Suprapubic skin (tissue), 4 donors: ENCODE measurements around the gene AASDHPPT. TPM values are rescaled to one million over a fixed set of nuclear protein-coding genes. Genes with fewer than 3 reads are reported as not detected.

Experiments used
- DNase-seq, 2 donors: peaks; one replicate each; pipeline ENCODE4 v3.0.0-alpha.2; 2019; ENCODE audit warnings: low spot score in 2 of 2
- H3K27ac ChIP-seq: fragments of 200-600 bp; sonication (generic); one replicate; pipeline ENCODE4 v1.5.1; 2019
- H3K27me3 ChIP-seq: fragments of 200-600 bp; sonication (generic); one replicate; pipeline ENCODE4 v1.5.1; 2019
- H3K36me3 ChIP-seq: fragments of 200-600 bp; sonication (generic); one replicate; pipeline ENCODE4 v1.5.1; 2019
- H3K4me1 ChIP-seq: fragments of 200-600 bp; sonication (generic); one replicate; pipeline ENCODE4 v1.5.1; 2019
- H3K4me3 ChIP-seq: fragments of 200-600 bp; sonication (generic); one replicate; pipeline ENCODE4 v1.5.1; 2019; ENCODE audit warnings: mild to moderate bottlenecking
- H3K9me3 ChIP-seq: fragments of 200-600 bp; sonication (generic); one replicate; pipeline ENCODE4 v1.5.1; 2019
- EP300 ChIP-seq: sonication (generic); formaldehyde crosslinking; IDR thresholded peaks from one replicate; pipeline ENCODE4 v1.6.1; 2017; ENCODE audit warnings: antibody characterized with exemption
- POLR2A ChIP-seq, 2 donors: fragments of 450-650 bp; IDR thresholded peaks; one replicate each; pipeline ENCODE4 v1.6.1; 2017; ENCODE audit warnings: antibody characterized with exemption in 2 of 2, mild to moderate bottlenecking in 2 of 2, moderate library complexity in 2 of 2
- POLR2AphosphoS5 ChIP-seq, 3 donors: sonication (generic); formaldehyde crosslinking; IDR thresholded peaks; one replicate each; pipeline ENCODE4 v1.6.1; 2017; ENCODE audit warnings: antibody characterized with exemption in 3 of 3
- WGBS: methylation state at CpG from one replicate; pipeline ENCODE4 v1.1.5; 2018; 5-methylcytosine and 5-hydroxymethylcytosine counted together
- total RNA-seq, 4 donors: library from RNA; depleted of rRNA; stranded (reverse); fragments of >200 nt; gene quantifications; one replicate each; pipeline ENCODE4 v1.1.0, GENCODE V29; 2016
- TF ChIP-seq, protein P1 (sequence below), 2 donors: fragments of 200-600 bp in 1 of 2; fragments of 450-650 bp in 1 of 2; sonication (generic) in 1 of 2; IDR thresholded peaks; one replicate each; pipeline ENCODE4 v1.5.1; 2016 to 2019; ENCODE audit warnings: antibody characterized with exemption in 2 of 2, mild to moderate bottlenecking in 1 of 2, moderate library complexity in 1 of 2

Gene AASDHPPT
- total RNA-seq, 4 donors from 2014 or later = 33.7 to 45.6 (median 44.6) TPM

DNA sequence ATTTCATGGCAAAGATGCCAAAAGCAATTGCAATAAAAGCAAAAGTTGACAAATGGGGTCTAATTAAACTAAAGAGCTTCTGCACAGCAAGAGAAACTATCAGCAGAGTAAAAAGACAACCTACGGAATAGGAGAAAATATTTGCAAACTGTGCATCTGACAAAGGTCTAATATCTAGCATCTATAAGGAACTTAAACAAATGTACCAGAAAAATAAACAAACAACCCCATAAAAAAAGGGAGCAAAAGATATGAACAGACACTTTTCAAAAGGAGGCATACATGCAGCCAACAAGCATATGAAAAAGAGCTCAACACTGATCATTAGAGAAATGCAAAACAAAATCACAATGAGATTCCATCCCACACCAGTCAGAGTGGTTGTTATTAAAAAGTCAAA, 60.3 kb downstream of the AASDHPPT start:
- no peaks in the 10 kb centered on the region for H3K36me3 ChIP-seq
- no peaks in the 10 kb centered on the region for H3K4me1 ChIP-seq
- TF ChIP-seq POLR2A (IDR thresholded peaks at IDR 0.05) = no peak
- no peak for TF ChIP-seq POLR2AphosphoS5 (IDR thresholded peaks at IDR 0.05)
- TF ChIP-seq, protein P1, sequence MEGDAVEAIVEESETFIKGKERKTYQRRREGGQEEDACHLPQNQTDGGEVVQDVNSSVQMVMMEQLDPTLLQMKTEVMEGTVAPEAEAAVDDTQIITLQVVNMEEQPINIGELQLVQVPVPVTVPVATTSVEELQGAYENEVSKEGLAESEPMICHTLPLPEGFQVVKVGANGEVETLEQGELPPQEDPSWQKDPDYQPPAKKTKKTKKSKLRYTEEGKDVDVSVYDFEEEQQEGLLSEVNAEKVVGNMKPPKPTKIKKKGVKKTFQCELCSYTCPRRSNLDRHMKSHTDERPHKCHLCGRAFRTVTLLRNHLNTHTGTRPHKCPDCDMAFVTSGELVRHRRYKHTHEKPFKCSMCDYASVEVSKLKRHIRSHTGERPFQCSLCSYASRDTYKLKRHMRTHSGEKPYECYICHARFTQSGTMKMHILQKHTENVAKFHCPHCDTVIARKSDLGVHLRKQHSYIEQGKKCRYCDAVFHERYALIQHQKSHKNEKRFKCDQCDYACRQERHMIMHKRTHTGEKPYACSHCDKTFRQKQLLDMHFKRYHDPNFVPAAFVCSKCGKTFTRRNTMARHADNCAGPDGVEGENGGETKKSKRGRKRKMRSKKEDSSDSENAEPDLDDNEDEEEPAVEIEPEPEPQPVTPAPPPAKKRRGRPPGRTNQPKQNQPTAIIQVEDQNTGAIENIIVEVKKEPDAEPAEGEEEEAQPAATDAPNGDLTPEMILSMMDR (IDR thresholded peaks at IDR 0.05) = no peak
- no peak for TF ChIP-seq EP300
- DNase-seq = no peak
- no peak overlapping the region for H3K4me3 ChIP-seq
- H3K27me3 ChIP-seq = no peaks in the 10 kb centered on the region
- H3K9me3 ChIP-seq = no peaks in the 10 kb centered on the region
- 90% methylated on average over 1 of the region's 1 CpG for WGBS
- H3K27ac ChIP-seq = no peak overlapping the region

Other genes starting within 250 kb of the AASDHPPT start
- 10 to 100 TPM in 2 of 4 donors, 1 to 10 TPM in 2; 5.2 to 28.3 (median 9.8) TPM for gene MSANTD4, start 55.4 kb upstream of the AASDHPPT start, total RNA-seq
- gene KBTBD3, start 315 bp upstream of the AASDHPPT start, total RNA-seq = 10 to 100 TPM in 1 of 4 donors, 1 to 10 TPM in 3; 2.9 to 15.3 (median 3.8) TPM